Renal cortex interstitium (tissue), 11 donors: ENCODE results near the gene EIF4H. TPM values are rescaled to one million over a fixed set of nuclear protein-coding genes. Genes with fewer than 3 reads are reported as not detected.
A peak's percentile ranks its signal among the peaks of the same experiment; 100 is the strongest.
"Not testable (repeated sequence)": the region's sequence is repeated elsewhere in the genome, so short reads cannot be mapped to it uniquely, and the experiment has no call there.

ENCODE experiments used
- DNase-seq, 11 donors: peaks; one replicate each; pipeline ENCODE4 v3.0.0-alpha.2; 2013; ENCODE audit warnings: low read depth in 9 of 11, low spot score in 4 of 11; ENCODE audit errors: extremely low read depth in 1 of 11
- polyA plus RNA-seq, 3 donors: library from polyadenylated mRNA; unstranded; fragments of 120-200 nt; gene quantifications; one replicate each; pipeline ENCODE4 v1.2.1, GENCODE V29; 2013; ENCODE audit not compliant: insufficient read length in 3 of 3

EIF4H gene
- polyA plus RNA-seq, 3 donors: 290 to 334 (median 299) TPM

- DNase-seq: no peak
Measured at GRCh38 chr7:74191231-74191630, 17.1 kb downstream of the EIF4H start.

- DNase-seq: no peak
Measured at GRCh38 chr7:74193054-74193453, 18.9 kb downstream of the EIF4H start.

- no peak for DNase-seq
Measured at GRCh38 chr7:74193913-74194312, 19.8 kb downstream of the EIF4H start.

- DNase-seq: no peak
Measured at GRCh38 chr7:74194686-74195085, 20.5 kb downstream of the EIF4H start.

GRCh38 chr7:74195139-74195860 is 21.1 kb downstream of the EIF4H start:
- not testable (repeated sequence) for DNase-seq

- DNase-seq: not testable (repeated sequence)
Measured at GRCh38 chr7:74195968-74196654, 22.0 kb downstream of the EIF4H start.

- DNase-seq: no peak
Measured at GRCh38 chr7:74197449-74198124, 23.4 kb downstream of the EIF4H start.

GRCh38 chr7:74199551-74200355 is 25.6 kb downstream of the EIF4H start:
- no peak for DNase-seq

GRCh38 chr7:74202841-74203556 is 28.8 kb downstream of the EIF4H start:
- peak in 8 of 11 donors; percentile 6 to 55 (median 28) for DNase-seq

- DNase-seq: no peak
Measured at GRCh38 chr7:74203956-74204618, 29.9 kb downstream of the EIF4H start.

- DNase-seq: not testable (repeated sequence)
Measured at GRCh38 chr7:74206052-74206451, 31.9 kb downstream of the EIF4H start.

GRCh38 chr7:74206589-74207120 is 32.5 kb downstream of the EIF4H start:
- peak; percentile 37 to 68 (median 51) for DNase-seq

- no peak for DNase-seq
Measured at GRCh38 chr7:74207586-74207985, 33.4 kb downstream of the EIF4H start.

- not testable (repeated sequence) for DNase-seq
Measured at GRCh38 chr7:74208241-74208640, 34.1 kb downstream of the EIF4H start.

GRCh38 chr7:74212661-74213060 is 38.5 kb downstream of the EIF4H start:
- DNase-seq: no peak

- DNase-seq: no peak
Measured at GRCh38 chr7:74214816-74215630, 40.9 kb downstream of the EIF4H start.

- DNase-seq: no peak
Measured at GRCh38 chr7:74215921-74216320, 41.8 kb downstream of the EIF4H start.
